MM.1S (cell line): ENCODE results near the gene RTN4R.

Source experiments
- DNase-seq: peaks from one replicate; pipeline ENCODE4 v3.0.0-alpha.2; 2015
- H2AFZ ChIP-seq: fragments of 300-600 bp; sonication (generic); 2 replicates; pipeline ENCODE4 v1.6.0; 2016; ENCODE audit warnings: antibody characterized with exemption, low read length
- H3F3A ChIP-seq: fragments of 300-600 bp; sonication (generic); 2 replicates; pipeline ENCODE4 v1.6.1; 2016; ENCODE audit warnings: mild to moderate bottlenecking, antibody characterized with exemption, low read length, moderate library complexity, mixed read lengths; ENCODE audit not compliant: insufficient read depth
- H3K27ac ChIP-seq: fragments of 300-600 bp; sonication (generic); 2 replicates; pipeline ENCODE4 v1.5.1; 2016; ENCODE audit warnings: mild to moderate bottlenecking, low read length
- H3K27me3 ChIP-seq: fragments of 300-600 bp; sonication (generic); replicated peaks from 2 replicates; pipeline ENCODE4 v1.6.0; 2016; ENCODE audit warnings: low read length; ENCODE audit not compliant: insufficient read depth
- H3K36me3 ChIP-seq: fragments of 300-600 bp; sonication (generic); replicated peaks from 2 replicates; pipeline ENCODE4 v1.6.1; 2016; ENCODE audit warnings: mild to moderate bottlenecking, low read length, mixed read lengths; ENCODE audit not compliant: insufficient read depth
- H3K4me1 ChIP-seq: fragments of 300-600 bp; sonication (generic); 2 replicates; pipeline ENCODE4 v1.6.1; 2016; ENCODE audit warnings: low read length, mixed read lengths
- H3K4me2 ChIP-seq: fragments of 300-600 bp; sonication (generic); 2 replicates; pipeline ENCODE4 v1.6.0; 2016; ENCODE audit warnings: low read depth, low read length
- H3K4me3 ChIP-seq: fragments of 300-600 bp; sonication (generic); 2 replicates; pipeline ENCODE4 v1.5.1; 2016; ENCODE audit warnings: low read length, mixed read lengths
- H3K79me2 ChIP-seq: fragments of 300-600 bp; sonication (generic); 2 replicates; pipeline ENCODE4 v1.6.1; 2016; ENCODE audit warnings: mixed run types, low read length, mixed read lengths
- H3K9ac ChIP-seq: fragments of 300-600 bp; sonication (generic); 2 replicates; pipeline ENCODE4 v1.6.1; 2016; ENCODE audit warnings: low read length, mixed read lengths
- H3K9me2 ChIP-seq: fragments of 300-600 bp; sonication (generic); replicated peaks from 2 replicates; pipeline ENCODE4 v1.6.1; 2016; ENCODE audit warnings: mild to moderate bottlenecking, low read length, mixed read lengths; ENCODE audit not compliant: insufficient read depth
- H3K9me3 ChIP-seq: fragments of 300-600 bp; sonication (generic); replicated peaks from 2 replicates; pipeline ENCODE4 v1.6.1; 2016; ENCODE audit warnings: mild to moderate bottlenecking, low read length, mixed read lengths; ENCODE audit not compliant: insufficient read depth
- H4K20me1 ChIP-seq: fragments of 300-600 bp; sonication (generic); 2 replicates; pipeline ENCODE4 v1.6.1; 2016; ENCODE audit warnings: mild to moderate bottlenecking, low read length, moderate library complexity, mixed read lengths; ENCODE audit not compliant: insufficient read depth
- EZH2 ChIP-seq: fragments of 300-600 bp; sonication (generic); optimal IDR thresholded peaks from 2 replicates; pipeline ENCODE3; 2017; ENCODE audit warnings: low read depth, mild to moderate bottlenecking, antibody characterized with exemption, low read length, mixed read lengths
- EZH2phosphoT487 ChIP-seq: fragments of 300-600 bp; sonication (generic); IDR thresholded peaks from 2 replicates; pipeline ENCODE4 v1.6.1; 2018; ENCODE audit warnings: antibody characterized with exemption, low read length
- TF ChIP-seq, protein P1 (sequence below): fragments of 300-600 bp; sonication (generic); IDR thresholded peaks from 2 replicates; pipeline ENCODE4 v1.5.1; 2016; ENCODE audit warnings: antibody characterized with exemption, low read length, mixed read lengths

The RTN4R gene

DNA sequence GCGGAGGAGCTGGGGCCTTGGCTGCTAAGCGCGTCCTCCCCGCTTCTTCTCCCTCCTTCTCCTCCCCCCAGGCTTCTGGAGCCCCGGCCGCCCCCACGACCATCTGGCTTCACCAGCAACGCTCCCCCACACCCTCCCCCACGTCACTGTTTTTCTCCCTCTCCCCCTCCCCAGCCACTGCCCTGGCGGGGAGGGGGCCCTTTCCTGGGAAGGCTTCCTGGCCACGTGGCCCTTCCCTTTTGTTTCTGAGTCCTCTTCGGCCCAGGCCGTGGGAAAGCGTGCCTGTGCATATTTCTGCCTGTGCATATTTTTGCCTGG, 27.7 kb downstream of the RTN4R start:
- TF ChIP-seq EZH2, result no peak
- TF ChIP-seq, protein P1, sequence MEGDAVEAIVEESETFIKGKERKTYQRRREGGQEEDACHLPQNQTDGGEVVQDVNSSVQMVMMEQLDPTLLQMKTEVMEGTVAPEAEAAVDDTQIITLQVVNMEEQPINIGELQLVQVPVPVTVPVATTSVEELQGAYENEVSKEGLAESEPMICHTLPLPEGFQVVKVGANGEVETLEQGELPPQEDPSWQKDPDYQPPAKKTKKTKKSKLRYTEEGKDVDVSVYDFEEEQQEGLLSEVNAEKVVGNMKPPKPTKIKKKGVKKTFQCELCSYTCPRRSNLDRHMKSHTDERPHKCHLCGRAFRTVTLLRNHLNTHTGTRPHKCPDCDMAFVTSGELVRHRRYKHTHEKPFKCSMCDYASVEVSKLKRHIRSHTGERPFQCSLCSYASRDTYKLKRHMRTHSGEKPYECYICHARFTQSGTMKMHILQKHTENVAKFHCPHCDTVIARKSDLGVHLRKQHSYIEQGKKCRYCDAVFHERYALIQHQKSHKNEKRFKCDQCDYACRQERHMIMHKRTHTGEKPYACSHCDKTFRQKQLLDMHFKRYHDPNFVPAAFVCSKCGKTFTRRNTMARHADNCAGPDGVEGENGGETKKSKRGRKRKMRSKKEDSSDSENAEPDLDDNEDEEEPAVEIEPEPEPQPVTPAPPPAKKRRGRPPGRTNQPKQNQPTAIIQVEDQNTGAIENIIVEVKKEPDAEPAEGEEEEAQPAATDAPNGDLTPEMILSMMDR, result no peak
- no peak for TF ChIP-seq EZH2phosphoT487
- Histone ChIP-seq H3K9ac (no peak overlapping the region), H3K4me3 (no peak overlapping the region), H3K36me3 (no peaks in the 10 kb centered on the region), H3K27me3 (peaks cover 61% of the 10 kb centered on the region), H3K9me3 (no peaks in the 10 kb centered on the region), H2AFZ (no peak overlapping the region), H3K9me2 (no peaks in the 10 kb centered on the region), H3F3A (no peaks in the 10 kb centered on the region), H3K4me1 (no peaks in the 10 kb centered on the region), H3K4me2 (no peak overlapping the region), H3K79me2 (no peaks in the 10 kb centered on the region), H4K20me1 (no peaks in the 10 kb centered on the region), H3K27ac (no peak overlapping the region)
- DNase-seq, result no peak

DNA sequence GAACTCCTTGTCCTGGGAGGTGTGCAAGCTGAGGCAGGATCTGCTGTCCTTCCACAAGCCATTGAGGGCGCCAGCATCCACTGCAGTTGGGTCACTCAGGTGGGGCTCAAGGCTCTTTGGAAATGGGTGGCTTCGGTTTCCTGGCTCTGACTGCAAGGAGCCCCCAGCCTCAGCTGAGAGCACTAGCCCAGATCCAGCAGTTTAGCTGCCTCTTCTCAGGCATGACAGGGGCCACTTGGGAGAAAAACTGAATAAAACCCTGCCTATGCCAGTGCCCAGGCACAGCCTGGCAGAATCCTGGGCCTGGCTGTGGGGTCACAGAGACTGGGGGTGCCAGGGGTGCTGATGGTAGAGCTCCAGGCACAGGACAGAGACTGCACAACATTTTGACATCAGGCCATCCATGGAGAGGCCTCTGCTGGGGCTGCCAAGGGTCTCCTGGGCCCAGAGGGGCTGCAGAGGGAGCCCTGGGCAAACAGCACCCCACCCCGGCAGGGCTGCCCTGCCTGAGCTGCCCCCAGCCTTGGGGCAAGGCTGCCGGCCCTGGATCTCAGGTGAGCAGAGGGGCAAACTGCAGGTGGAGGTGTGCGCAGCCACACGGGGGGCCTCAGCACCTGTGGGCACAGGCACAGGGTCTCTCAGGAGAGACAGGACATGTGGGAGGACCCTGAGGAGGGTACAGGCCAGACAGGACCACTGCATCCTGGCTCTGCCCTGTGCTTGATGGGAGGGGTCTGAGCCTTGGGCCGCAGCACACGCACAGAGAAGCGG, 28.3 kb downstream of the RTN4R start:
- H3K79me2 ChIP-seq, result no peaks in the 10 kb centered on the region
- H3K9me3 ChIP-seq, result no peaks in the 10 kb centered on the region
- H3K9ac ChIP-seq, result no peak overlapping the region
- TF ChIP-seq, protein P1, result no peak
- no peak for TF ChIP-seq EZH2
- TF ChIP-seq EZH2phosphoT487, result no peak
- H3K27ac ChIP-seq, result no peak overlapping the region
- no peaks in the 10 kb centered on the region for H3K9me2 ChIP-seq
- H2AFZ ChIP-seq, result no peak overlapping the region
- no peak overlapping the region for H3K4me3 ChIP-seq
- no peaks in the 10 kb centered on the region for H3K36me3 ChIP-seq
- H3K4me2 ChIP-seq, result no peak overlapping the region
- no peaks in the 10 kb centered on the region for H4K20me1 ChIP-seq
- H3F3A ChIP-seq, result no peaks in the 10 kb centered on the region
- peaks cover 61% of the 10 kb centered on the region for H3K27me3 ChIP-seq
- H3K4me1 ChIP-seq, result no peaks in the 10 kb centered on the region
- no peak for DNase-seq

DNA sequence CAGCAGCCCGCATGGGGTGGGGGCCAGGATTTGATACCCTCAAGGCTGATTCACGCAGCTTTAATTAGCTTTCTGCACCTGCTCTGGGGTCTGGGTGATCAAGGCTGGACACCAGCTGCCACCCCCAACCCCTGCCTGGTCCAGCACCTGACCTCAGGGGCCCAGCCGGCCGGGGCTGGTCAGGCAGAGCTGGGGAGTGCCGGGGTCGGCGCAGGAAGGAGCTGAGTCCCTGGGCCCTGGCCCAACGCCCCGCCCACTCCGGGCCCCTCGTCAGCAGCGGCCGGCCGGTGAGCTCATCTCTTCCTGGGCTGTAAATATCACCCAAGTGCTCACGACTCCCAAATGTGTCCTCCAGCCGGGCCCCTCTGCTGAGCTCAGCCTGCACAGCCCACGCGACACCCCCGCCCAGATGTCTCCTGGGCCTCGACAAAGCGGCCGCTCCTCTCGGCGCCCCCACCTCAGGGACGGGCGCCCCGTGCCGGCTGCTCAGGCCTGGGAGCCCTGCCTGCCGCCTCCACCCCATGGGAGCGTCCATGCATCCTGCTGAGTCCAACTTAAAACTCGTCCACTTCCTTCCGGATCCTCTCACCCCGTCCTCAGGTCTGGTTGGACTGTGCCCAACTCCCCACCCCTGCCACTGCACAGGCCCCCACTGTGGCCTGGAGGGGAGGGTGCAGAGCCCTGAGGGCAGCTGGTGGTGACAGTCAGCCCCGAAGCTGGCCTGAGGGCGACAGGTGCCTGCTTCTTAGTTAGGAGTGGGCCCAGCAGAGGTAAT, 29.0 kb downstream of the RTN4R start:
- Histone ChIP-seq H3K4me3 (no peak overlapping the region), H3K9me2 (no peaks in the 10 kb centered on the region), H3K4me2 (no peak overlapping the region), H3K79me2 (no peaks in the 10 kb centered on the region), H4K20me1 (no peaks in the 10 kb centered on the region), H3K4me1 (no peaks in the 10 kb centered on the region), H3K9me3 (no peaks in the 10 kb centered on the region), H2AFZ (no peak overlapping the region), H3F3A (no peaks in the 10 kb centered on the region), H3K27me3 (peaks cover 67% of the 10 kb centered on the region), H3K9ac (no peak overlapping the region), H3K27ac (no peak overlapping the region), H3K36me3 (no peaks in the 10 kb centered on the region)
- no peak for DNase-seq
- TF ChIP-seq EZH2phosphoT487 (no peak), EZH2 (no peak)
- TF ChIP-seq, protein P1, result no peak
